ENCODE data around the gene RTN4R. TPM values are rescaled to one million over a fixed set of nuclear protein-coding genes. Genes with fewer than 3 reads are reported as not detected.
A peak's percentile ranks its signal among the peaks of the same experiment; 100 is the strongest.
"Not testable (repeated sequence)": the region's sequence is repeated elsewhere in the genome, so short reads cannot be mapped to it uniquely, and the experiment has no call there.

RTN4R gene
- polyA plus RNA-seq (2013), result 3.6 TPM

- ChIA-PET CTCF (interaction anchor here (0.7 to 2.7 kb wide), 4 partner anchors 14 to 112 kb away, joined by 3 to 11 read pairs (median 4); no protein-coding TSS in a partner anchor), POLR2A (no interaction called here)
- Histone ChIP-seq H3K27me3 (replicated peaks in 2 of 5; ENCODE audit: control insufficient read depth in 4 of 5, insufficient read depth in 5 of 5, low read length in 4 of 5) (peaks cover 0 to 2% (median 0%) of the 10 kb centered on the region in 5 experiments), H3K4me3 (ENCODE audit: control insufficient read depth in 1 of 7, extremely low read depth in 1 of 7, insufficient read depth in 4 of 7, low read depth in 2 of 7, low read length in 6 of 7) (peak within 1 kb of the TSS; percentile 32 to 72 (median 64)), H3K9me3 (ENCODE audit: control extremely low read depth in 1 of 5, control insufficient read depth in 4 of 5, insufficient read depth in 2 of 5, low read depth in 1 of 5, low read length in 4 of 5) (no peaks in the 10 kb centered on the region), H3K36me3 (ENCODE audit: control insufficient read depth in 4 of 4, insufficient read depth in 4 of 4, low read length in 3 of 4) (no peaks in the 10 kb centered on the region), H3K4me1 (ENCODE audit: control extremely low read depth in 1 of 4, control insufficient read depth in 4 of 4, insufficient read depth in 4 of 4, low read length in 3 of 4) (peaks cover 0 to 19% (median 17%) of the 10 kb centered on the region in 4 experiments), H3K27ac (ENCODE audit: insufficient read depth in 1 of 2, low read depth in 1 of 2, low read length in 2 of 2, poor library complexity in 1 of 2, severe bottlenecking in 2 of 2) (peak within 1 kb of the TSS in 1 of 2 experiments; percentile 58)
- DNase-seq, result peak; percentile 34 to 67 (median 59)
- WGBS (ENCODE audit: insufficient coverage), result 4% methylated on average over 40 of the region's 58 CpGs
These were observed at the start of gene RTN4R for GRCh38 chr22:20268279-20269012. Gene RTN4R, minus strand, starts transcription at chr22:20268318. Its CDS starts 226 bp downstream, at chr22:20268092.

DNA sequence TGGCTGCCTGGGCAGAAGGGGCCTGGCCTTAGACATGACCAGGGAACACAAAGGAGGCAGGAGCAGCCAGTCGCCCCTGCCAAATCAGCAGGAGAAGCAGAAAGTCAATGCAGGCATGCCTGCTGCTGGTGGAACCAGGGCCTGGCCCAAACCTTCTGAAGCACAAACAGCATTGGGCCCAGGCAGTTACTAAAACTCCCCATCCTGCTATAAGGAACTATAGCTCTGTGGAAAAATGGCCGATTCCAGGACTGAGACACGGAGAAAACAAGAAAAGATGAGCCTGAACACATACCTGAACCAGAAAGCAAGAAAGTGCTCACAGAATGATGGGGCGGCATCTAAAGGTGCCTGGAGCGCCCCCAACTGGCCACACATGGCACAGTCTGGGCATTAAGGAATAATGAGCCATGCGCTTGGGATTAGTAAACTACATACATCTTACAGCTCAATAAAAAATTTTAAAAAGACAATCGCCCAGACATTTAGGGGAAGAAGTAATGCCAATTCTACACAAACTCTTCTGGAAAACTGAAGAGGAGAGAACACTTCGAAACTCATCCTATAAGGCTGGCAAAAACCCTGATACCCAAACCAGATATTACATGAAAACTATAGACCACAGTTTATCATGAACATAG is 49.4 kb upstream of the RTN4R start:
- CTCF ChIA-PET, result interaction anchor here (1.3 kb wide), 1 partner anchor 161 kb away, joined by 3 read pairs; no protein-coding TSS in a partner anchor
- 100% methylated on average over 1 of the region's 8 CpGs for WGBS (ENCODE audit: insufficient coverage)
- peak in 1 of 3 donors; percentile 34 for DNase-seq
- H3K27ac ChIP-seq (ENCODE audit: insufficient read depth in 1 of 2, low read depth in 1 of 2, low read length in 2 of 2, poor library complexity in 1 of 2, severe bottlenecking in 2 of 2); H3K27me3 ChIP-seq (replicated peaks in 2 of 5; ENCODE audit: control insufficient read depth in 4 of 5, insufficient read depth in 5 of 5, low read length in 4 of 5); H3K4me3 ChIP-seq (ENCODE audit: control insufficient read depth in 1 of 7, extremely low read depth in 1 of 7, insufficient read depth in 4 of 7, low read depth in 2 of 7, low read length in 6 of 7); H3K9me3 ChIP-seq (ENCODE audit: control extremely low read depth in 1 of 5, control insufficient read depth in 4 of 5, insufficient read depth in 2 of 5, low read depth in 1 of 5, low read length in 4 of 5); H3K36me3 ChIP-seq (ENCODE audit: control insufficient read depth in 4 of 4, insufficient read depth in 4 of 4, low read length in 3 of 4); POLR2A ChIA-PET: not testable (repeated sequence)
- H3K4me1 ChIP-seq (ENCODE audit: control extremely low read depth in 1 of 4, control insufficient read depth in 4 of 4, insufficient read depth in 4 of 4, low read length in 3 of 4), result peaks cover 0 to 32% (median 24%) of the 10 kb centered on the region in 4 experiments

DNA sequence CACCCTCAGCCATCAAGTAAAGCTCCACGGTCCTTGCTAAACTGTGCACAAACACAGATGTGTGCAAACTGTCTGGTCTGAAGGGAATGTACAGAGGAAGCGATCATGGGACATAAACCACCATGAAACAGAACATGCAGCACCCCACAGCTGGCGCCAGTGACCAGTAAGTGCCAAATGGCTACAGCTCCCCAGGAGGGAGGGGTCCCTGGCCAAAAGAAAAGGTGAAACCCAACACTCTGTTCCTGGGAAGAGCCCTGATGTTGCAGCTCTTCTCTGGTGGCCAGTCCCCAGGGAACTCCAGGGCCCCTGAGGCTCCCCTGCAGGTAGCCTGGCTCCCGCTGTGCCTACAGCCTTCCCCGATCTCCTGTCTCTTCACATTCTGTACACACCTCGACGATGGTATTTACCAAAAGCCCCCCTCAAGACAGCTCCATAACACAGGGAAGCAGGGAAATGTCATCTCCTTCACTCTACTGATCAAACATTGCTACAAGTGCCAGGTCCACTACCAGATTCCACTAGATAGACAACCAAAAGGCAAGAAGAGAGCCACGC is 48.8 kb upstream of the RTN4R start:
- H3K4me1 ChIP-seq (ENCODE audit: control extremely low read depth in 1 of 4, control insufficient read depth in 4 of 4, insufficient read depth in 4 of 4, low read length in 3 of 4), result peaks cover 0 to 32% (median 24%) of the 10 kb centered on the region in 4 experiments
- ChIA-PET POLR2A (no interaction called here), CTCF (interaction anchor here (1.3 kb wide), 1 partner anchor 160 kb away, joined by 3 read pairs; no protein-coding TSS in a partner anchor)
- H3K27me3 ChIP-seq (replicated peaks in 2 of 5; ENCODE audit: control insufficient read depth in 4 of 5, insufficient read depth in 5 of 5, low read length in 4 of 5), result no peaks in the 10 kb centered on the region
- no peak overlapping the region for H3K27ac ChIP-seq (ENCODE audit: insufficient read depth in 1 of 2, low read depth in 1 of 2, low read length in 2 of 2, poor library complexity in 1 of 2, severe bottlenecking in 2 of 2)
- peaks cover 0 to 7% (median 0%) of the 10 kb centered on the region in 4 experiments for H3K36me3 ChIP-seq (ENCODE audit: control insufficient read depth in 4 of 4, insufficient read depth in 4 of 4, low read length in 3 of 4)
- WGBS (ENCODE audit: insufficient coverage), result 94% methylated on average over 8 of the region's 8 CpGs
- no peaks in the 10 kb centered on the region for H3K9me3 ChIP-seq (ENCODE audit: control extremely low read depth in 1 of 5, control insufficient read depth in 4 of 5, insufficient read depth in 2 of 5, low read depth in 1 of 5, low read length in 4 of 5)
- H3K4me3 ChIP-seq (ENCODE audit: control insufficient read depth in 1 of 7, extremely low read depth in 1 of 7, insufficient read depth in 4 of 7, low read depth in 2 of 7, low read length in 6 of 7), result no peak overlapping the region
- no peak for DNase-seq

DNA sequence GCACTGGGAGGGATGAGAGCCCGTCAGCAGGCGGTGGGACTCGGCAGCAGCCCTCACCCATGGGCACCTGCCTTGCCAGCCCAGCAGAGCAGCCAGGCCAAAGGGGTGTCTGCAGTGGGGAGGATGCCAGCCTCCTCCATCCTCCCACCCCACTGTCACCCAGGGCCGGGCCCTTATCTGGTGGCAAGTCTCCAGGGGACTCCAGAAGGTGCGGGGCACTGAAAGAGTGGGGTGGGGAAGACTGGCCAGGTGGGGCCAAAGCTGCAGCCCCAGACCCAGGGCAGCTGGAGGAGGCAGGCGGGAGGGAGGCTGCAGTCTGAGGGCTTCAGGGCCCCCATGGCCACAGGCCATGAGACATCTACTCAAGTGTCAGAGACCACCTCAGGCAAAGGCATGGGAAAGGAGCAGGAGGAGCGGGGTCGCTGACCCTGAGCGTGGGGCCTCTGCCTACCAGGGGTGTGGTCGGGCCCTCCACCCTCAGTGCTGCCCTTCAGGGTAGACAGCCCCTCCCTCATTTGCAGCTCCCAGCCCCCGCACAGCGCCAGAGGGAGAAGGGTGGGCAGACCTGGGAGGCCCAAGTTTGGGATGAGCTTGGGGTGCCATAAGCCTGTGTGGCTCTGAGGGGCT is 48.2 kb upstream of the RTN4R start:
- no peaks in the 10 kb centered on the region for H3K9me3 ChIP-seq (ENCODE audit: control extremely low read depth in 1 of 5, control insufficient read depth in 4 of 5, insufficient read depth in 2 of 5, low read depth in 1 of 5, low read length in 4 of 5)
- ChIA-PET POLR2A (no interaction called here), CTCF (interaction anchor here (1.3 kb wide), 1 partner anchor 159 kb away, joined by 3 read pairs; no protein-coding TSS in a partner anchor)
- H3K4me1 ChIP-seq (ENCODE audit: control extremely low read depth in 1 of 4, control insufficient read depth in 4 of 4, insufficient read depth in 4 of 4, low read length in 3 of 4), result peaks cover 0 to 32% (median 24%) of the 10 kb centered on the region in 4 experiments
- H3K36me3 ChIP-seq (ENCODE audit: control insufficient read depth in 4 of 4, insufficient read depth in 4 of 4, low read length in 3 of 4), result peaks cover 0 to 7% (median 1%) of the 10 kb centered on the region in 4 experiments
- WGBS (ENCODE audit: insufficient coverage), result 97% methylated on average over 5 of the region's 12 CpGs
- H3K4me3 ChIP-seq (ENCODE audit: control insufficient read depth in 1 of 7, extremely low read depth in 1 of 7, insufficient read depth in 4 of 7, low read depth in 2 of 7, low read length in 6 of 7), result no peak overlapping the region
- DNase-seq, result no peak
- H3K27ac ChIP-seq (ENCODE audit: insufficient read depth in 1 of 2, low read depth in 1 of 2, low read length in 2 of 2, poor library complexity in 1 of 2, severe bottlenecking in 2 of 2), result no peak overlapping the region
- no peaks in the 10 kb centered on the region for H3K27me3 ChIP-seq (replicated peaks in 2 of 5; ENCODE audit: control insufficient read depth in 4 of 5, insufficient read depth in 5 of 5, low read length in 4 of 5)

- no peaks in the 10 kb centered on the region for H3K27me3 ChIP-seq (replicated peaks in 2 of 5; ENCODE audit: control insufficient read depth in 4 of 5, insufficient read depth in 5 of 5, low read length in 4 of 5)
- CTCF ChIA-PET, result no interaction called here
- 98% methylated on average over 22 of the region's 25 CpGs for WGBS (ENCODE audit: insufficient coverage)
These were observed 47.5 kb upstream of the RTN4R start for GRCh38 chr22:20315337-20316216.

GRCh38 chr22:20314741-20315336 is 46.7 kb upstream of the RTN4R start:
- H3K36me3 ChIP-seq (ENCODE audit: control insufficient read depth in 4 of 4, insufficient read depth in 4 of 4, low read length in 3 of 4); POLR2A ChIA-PET; DNase-seq; H3K9me3 ChIP-seq (ENCODE audit: control extremely low read depth in 1 of 5, control insufficient read depth in 4 of 5, insufficient read depth in 2 of 5, low read depth in 1 of 5, low read length in 4 of 5); CTCF ChIA-PET; H3K27me3 ChIP-seq (replicated peaks in 2 of 5; ENCODE audit: control insufficient read depth in 4 of 5, insufficient read depth in 5 of 5, low read length in 4 of 5); H3K4me3 ChIP-seq (ENCODE audit: control insufficient read depth in 1 of 7, extremely low read depth in 1 of 7, insufficient read depth in 4 of 7, low read depth in 2 of 7, low read length in 6 of 7); H3K27ac ChIP-seq (ENCODE audit: insufficient read depth in 1 of 2, low read depth in 1 of 2, low read length in 2 of 2, poor library complexity in 1 of 2, severe bottlenecking in 2 of 2): not testable (repeated sequence)
- WGBS (ENCODE audit: insufficient coverage), result 95% methylated on average over 11 of the region's 12 CpGs
- H3K4me1 ChIP-seq (ENCODE audit: control extremely low read depth in 1 of 4, control insufficient read depth in 4 of 4, insufficient read depth in 4 of 4, low read length in 3 of 4), result peaks cover 0 to 22% (median 13%) of the 10 kb centered on the region in 4 experiments

More at GRCh38 chr22:20315337-20316216, 47.5 kb upstream of the RTN4R start:
- H3K9me3 ChIP-seq (ENCODE audit: control extremely low read depth in 1 of 5, control insufficient read depth in 4 of 5, insufficient read depth in 2 of 5, low read depth in 1 of 5, low read length in 4 of 5), result no peaks in the 10 kb centered on the region
- H3K4me3 ChIP-seq (ENCODE audit: control insufficient read depth in 1 of 7, extremely low read depth in 1 of 7, insufficient read depth in 4 of 7, low read depth in 2 of 7, low read length in 6 of 7), result no peak overlapping the region
- peaks cover 0 to 25% (median 18%) of the 10 kb centered on the region in 4 experiments for H3K4me1 ChIP-seq (ENCODE audit: control extremely low read depth in 1 of 4, control insufficient read depth in 4 of 4, insufficient read depth in 4 of 4, low read length in 3 of 4)
- POLR2A ChIA-PET, result no interaction called here
- no peak overlapping the region for H3K27ac ChIP-seq (ENCODE audit: insufficient read depth in 1 of 2, low read depth in 1 of 2, low read length in 2 of 2, poor library complexity in 1 of 2, severe bottlenecking in 2 of 2)
- peaks cover 0 to 7% (median 1%) of the 10 kb centered on the region in 4 experiments for H3K36me3 ChIP-seq (ENCODE audit: control insufficient read depth in 4 of 4, insufficient read depth in 4 of 4, low read length in 3 of 4)
- no peak for DNase-seq
